H1 (cell line): Measurements from ENCODE around the gene SCYGR4.

Experiments used
- CBX5 ChIP-seq: fragments of 300-800, 300-1000 bp; sonication (generic); IDR thresholded peaks from 2 replicates; pipeline ENCODE4 v1.7.1; 2016; ENCODE audit warnings: antibody characterized with exemption, low read length, low read depth
- CREB1 ChIP-seq: IDR thresholded peaks from 2 replicates; pipeline ENCODE4 v1.6.1; 2012; ENCODE audit warnings: inconsistent platforms
- EP300 ChIP-seq, 2 experiments: IDR thresholded peaks; 1 replicate in 1 of 2; 2 replicates in 1 of 2; pipeline ENCODE4 v1.6.1; 2011 to 2012; ENCODE audit warnings: low read depth in 2 of 2, low read length in 2 of 2, mild to moderate bottlenecking in 2 of 2, borderline replicate concordance in 1 of 2, inconsistent platforms in 1 of 2, moderate library complexity in 1 of 2

DNA sequence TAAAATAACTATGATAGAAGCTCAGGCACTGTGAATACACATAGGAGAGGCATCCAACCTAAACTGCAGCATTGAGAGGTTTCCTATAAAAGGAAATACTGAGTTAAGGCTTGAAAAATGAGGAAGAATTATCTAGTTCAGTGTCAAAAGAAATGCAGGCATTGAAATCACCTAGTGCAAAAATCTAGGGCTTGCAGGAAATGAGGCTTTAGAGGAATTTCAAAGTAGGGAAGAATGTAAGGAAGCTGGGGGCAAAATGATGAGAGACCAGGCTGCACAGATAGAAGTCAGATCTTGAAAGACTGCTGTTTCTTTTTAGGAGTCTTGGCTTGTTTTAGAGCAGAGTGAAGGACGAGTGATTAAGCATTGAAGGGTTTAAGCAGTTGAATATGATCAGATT, 46.7 kb upstream of the SCYGR4 start:
- TF ChIP-seq CREB1 (no peak), CBX5 (no peak), EP300 (IDR thresholded peaks at IDR 0.05; ENCODE audit: borderline replicate concordance in 1 of 2, low read depth in 2 of 2, low read length in 2 of 2) (no peak)
